ENCODE measurements around the gene RIMKLA.

Gene RIMKLA

GRCh38 chr1:42379794-42380585 lies 602 bp upstream of the RIMKLA start:
- no peak for FAIRE-seq

GRCh38 chr1:42381280-42381673 lies 685 bp downstream of the RIMKLA start:
- peak; percentile 30 for FAIRE-seq

- no peak for FAIRE-seq
Measured at GRCh38 chr1:42385283-42385682, 4.7 kb downstream of the RIMKLA start.

GRCh38 chr1:42386051-42386450 lies 5.5 kb downstream of the RIMKLA start:
- FAIRE-seq, result no peak

- no peak for FAIRE-seq
Measured at GRCh38 chr1:42392255-42392654, 11.7 kb downstream of the RIMKLA start.

DNA sequence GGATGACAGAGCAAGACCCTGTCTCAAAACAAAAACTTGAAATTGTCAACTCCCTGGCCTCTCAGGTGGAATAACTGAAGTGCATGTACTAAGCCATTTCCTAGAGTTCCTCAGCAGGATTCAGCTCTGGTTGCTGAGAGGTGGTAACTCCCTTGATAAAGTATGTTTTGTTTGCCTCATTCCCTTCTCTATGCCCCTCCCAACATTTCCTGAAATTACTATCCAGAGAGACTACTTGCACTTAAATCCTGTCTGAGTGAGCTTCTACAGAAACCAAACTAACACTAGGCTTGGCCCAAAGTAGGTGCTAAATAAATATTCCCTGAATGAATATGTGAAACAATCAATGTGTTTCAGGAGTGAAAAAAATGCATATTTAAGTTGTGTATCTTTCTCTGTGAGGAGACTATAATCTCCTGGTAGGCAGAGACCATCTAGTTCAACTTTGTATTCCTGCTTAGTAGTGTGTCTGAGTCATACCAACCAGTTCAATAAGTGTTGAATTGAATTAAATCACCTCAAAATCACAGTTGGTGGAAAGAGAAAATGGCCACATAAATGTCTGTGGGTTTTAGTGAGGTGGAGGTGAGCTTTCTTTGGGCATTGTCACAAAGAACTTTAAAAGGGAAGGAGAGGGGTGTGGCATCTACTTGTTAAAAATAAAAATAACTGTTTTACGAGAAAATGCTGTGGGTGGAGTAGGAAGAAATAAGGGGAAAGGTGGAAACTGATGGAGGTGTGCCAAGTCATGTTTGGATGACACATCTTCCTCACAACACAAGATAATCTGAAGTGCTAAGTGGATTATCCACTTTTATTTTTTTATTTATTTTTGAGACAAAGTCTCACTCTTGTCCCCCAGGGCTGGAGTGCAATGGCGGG lies 12.6 kb downstream of the RIMKLA start:
- no peak for FAIRE-seq

DNA sequence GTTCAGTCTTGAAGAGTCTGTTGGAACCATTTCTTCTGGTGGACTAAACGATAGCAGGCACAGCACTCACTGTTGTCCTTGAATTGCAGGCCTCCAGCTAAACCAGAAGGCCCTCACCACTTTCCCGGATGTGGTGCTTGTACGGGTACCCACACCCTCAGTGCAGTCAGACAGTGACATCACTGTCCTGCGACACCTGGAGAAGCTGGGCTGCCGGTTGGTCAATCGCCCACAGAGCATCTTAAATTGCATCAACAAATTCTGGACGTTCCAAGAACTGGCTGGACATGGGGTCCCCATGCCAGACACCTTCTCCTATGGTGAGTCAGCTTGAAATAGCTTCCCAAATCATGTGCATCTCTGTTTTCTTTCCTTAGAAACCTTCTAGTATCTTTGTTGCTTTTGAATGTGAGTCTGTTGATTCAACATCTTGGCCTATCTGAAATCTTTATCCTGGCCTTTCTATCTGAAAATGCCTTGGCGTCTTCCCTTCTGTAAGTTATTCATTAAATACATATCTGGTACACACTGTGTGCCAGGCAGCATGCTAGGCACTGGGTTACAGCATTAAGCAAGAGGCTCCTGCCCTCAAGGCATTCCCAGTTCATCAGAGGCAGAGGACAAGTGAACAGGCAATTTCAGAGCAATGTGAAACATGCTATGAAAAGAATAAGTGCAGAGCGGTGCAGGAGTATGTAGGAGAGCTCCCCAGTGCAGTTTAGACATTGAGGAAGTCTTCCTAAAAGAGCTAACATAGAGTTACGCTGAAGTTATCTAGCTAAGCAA lies 18.9 kb downstream of the RIMKLA start:
- no peak for FAIRE-seq

GRCh38 chr1:42403880-42404400 lies 23.3 kb downstream of the RIMKLA start:
- no peak for FAIRE-seq

GRCh38 chr1:42414551-42415496 lies 34.2 kb downstream of the RIMKLA start:
- no peak for FAIRE-seq

DNA sequence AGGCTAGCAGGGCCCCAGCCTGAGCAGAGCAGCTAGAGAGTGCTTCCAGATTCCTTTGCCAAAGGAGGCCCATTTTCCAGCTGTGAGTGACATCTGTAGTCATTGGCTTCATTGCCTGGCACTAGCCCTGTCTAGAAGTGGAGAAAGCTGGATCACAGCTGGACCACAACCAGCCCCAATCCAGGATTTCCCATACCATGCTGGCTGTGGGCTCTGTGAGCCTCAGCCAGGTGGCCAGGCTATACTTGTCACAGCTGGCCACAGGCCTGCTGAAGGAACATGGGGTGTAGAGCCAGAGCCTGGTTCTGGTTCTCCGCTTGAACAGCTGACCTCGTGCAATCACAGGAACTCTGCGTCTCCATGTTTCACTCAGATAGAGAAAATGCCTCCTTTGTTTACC lies 36.6 kb downstream of the RIMKLA start:
- no peak for FAIRE-seq

GRCh38 chr1:42418516-42418915 lies 37.9 kb downstream of the RIMKLA start:
- no peak for FAIRE-seq

DNA sequence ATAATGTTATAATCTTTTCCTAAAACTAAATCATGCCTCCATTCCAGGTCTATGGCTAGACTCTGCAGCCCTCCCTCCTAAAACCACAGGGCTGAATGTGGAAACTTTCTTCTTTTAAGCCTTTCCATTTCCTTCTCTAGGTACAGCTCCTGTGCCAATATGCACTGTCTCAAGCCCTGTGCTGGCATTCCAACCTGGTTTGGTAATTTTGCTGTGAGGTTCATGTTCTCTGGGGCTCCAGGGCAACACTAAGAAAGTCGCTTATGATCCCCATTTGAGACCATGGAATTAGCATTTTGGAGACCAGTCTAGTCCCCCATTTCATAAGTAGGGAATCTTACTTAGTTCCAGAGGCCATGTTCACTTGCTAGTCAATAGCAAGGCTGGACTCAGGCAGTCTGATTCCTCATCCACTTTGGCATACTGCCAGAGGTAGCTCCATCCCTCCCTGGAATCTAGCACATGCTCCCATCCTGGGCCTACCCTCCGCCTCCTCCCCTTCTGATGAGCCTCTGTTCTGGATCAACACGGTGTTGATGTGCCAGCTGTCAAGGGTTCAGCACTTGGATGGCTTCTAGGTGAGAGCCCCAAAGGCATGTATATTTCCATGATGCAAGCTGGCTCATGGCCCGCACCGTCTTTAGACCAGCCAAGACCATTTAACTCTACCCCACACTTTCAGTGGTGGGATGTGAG lies 38.7 kb downstream of the RIMKLA start:
- FAIRE-seq, result no peak

DNA sequence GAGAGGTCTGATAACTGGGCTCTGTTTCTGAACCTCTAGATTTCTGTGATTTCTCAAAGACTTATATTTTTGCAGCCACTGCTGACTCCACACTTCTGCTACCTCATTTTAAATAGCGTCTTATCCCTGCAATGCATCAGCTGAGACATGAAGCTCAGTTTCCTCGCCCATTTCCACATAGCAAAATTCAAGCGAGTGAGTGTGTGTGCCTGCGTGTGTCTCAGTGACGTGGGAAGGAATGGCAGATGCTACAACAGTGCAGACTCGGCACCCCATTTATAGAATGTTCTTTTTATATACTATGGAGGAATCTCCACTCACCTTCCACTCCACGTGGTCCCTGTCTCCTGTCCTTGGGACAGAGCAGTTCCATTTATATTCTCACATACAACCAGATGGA lies 39.5 kb downstream of the RIMKLA start:
- FAIRE-seq, result no peak

GRCh38 chr1:42420911-42421585 lies 40.5 kb downstream of the RIMKLA start:
- peak; percentile 92 for FAIRE-seq

GRCh38 chr1:42422737-42423136 lies 42.1 kb downstream of the RIMKLA start:
- FAIRE-seq, result no peak

DNA sequence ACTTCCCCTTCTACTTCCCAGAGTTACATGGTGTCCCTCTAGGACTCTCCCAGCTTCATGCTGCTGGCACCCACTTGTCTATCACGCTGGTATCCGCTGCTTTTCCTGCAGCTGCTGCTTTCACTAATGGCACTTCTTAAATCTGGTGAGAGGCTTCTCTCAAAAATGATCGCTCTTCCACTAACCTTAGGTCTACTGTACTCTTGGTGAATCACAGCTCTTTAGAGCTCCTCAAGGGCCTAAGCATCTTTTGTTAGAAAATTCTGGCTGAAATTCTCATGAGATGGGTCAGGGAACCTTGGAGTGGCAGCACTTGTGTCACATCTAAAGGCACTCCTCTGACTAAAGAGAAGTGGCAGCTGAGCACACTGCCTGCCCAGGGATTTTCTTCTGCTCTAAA lies 43.1 kb downstream of the RIMKLA start:
- no peak for FAIRE-seq

DNA sequence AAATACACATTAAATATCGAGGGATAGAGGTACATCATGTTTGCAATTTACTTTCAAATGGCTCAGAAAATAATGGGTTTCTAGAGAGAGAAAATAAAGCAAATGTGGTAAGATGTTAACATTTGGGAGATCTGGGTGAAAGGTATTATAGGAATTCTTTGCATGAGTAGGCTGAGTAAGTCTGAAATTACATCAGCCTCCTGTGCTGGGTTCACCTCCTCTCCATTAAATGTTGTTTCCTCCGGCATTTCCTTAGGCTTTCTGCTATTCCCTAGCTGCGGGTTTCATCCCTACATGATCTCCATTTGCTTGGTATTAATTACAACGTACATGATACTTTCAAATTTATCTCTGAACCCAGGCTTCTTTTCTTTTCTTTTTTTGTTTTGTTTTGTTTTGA lies 43.6 kb downstream of the RIMKLA start:
- FAIRE-seq, result no peak

DNA sequence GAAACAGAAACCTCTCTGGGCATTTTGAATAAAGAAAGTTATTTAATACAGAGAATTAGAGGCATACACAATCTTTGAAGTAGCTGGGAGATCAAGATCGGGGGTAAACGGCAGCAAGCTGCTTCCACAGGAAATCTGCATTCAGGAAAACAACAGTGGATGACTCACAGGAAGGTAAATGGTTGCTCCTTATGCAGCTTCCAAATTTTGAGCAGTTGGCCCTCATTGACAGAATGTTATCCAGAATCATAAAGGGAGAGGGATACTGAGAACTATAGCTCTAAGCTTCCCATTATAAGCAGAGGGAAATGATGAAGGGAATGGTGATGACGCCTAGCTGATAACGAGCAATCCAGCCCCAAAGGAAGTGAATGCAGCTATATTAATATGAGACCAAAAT lies 46.6 kb downstream of the RIMKLA start:
- no peak for FAIRE-seq

GRCh38 chr1:42429603-42430002 lies 49.0 kb downstream of the RIMKLA start:
- FAIRE-seq, result no peak

- no peak for FAIRE-seq
Measured at GRCh38 chr1:42430286-42431135, 49.9 kb downstream of the RIMKLA start.
